ENCODE measurements around the gene SAP30L.
A peak's percentile ranks its signal among the peaks of the same experiment; 100 is the strongest.

DNA sequence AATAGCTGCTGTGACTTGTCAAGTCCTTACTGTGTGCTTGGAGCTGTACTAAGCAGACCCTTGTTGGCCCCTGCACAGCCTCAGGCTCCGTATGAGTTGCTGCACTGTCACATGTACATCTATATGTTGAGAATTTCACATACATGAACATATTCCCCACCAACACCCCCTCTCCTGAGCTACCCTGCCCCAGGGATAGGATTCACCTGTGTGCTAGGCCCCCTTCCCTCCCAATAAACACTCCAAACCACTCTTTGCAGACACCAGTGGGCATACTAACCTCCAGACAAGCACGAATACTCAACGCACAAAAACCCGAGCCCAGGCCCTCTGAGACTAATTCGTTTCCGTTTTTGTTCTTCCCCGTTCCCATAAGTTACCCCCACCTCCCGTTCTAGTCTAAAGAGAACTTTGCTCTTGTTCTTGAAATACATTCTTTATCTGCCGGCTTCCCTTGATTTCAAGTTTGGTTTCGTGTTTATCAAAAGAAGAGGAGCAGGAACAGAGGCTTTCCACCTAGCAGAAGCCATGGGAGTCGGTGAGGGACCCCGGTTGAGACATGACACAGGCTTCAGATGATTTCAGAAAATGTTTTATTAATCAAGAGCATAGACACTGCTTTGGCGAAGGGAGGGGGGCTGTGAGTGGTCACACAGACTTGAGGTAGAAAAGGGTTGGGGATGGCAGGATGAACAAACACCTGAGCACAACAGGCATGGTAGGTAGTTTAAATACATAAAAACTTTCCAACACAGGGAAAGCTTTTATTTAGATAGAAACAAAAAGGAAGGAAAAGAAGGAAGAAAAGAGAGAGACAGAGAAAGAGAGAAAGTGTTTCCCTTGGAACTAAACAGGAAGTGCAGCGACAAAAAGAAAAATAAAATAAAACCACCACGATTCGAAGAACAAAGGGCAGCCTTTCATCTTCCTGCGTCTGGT lies 28.9 kb downstream of the SAP30L start:
- peak in 1 of 4 donors; percentile 4 for TF ChIP-seq POLR2AphosphoS5 (IDR thresholded peaks at IDR 0.05)
- no peak for TF ChIP-seq POLR2A (IDR thresholded peaks at IDR 0.05)

All from sigmoid colon (tissue), 4 donors.